HG02981 (cell line): ENCODE results near the gene SPINDOC.
"Not testable (repeated sequence)": the region's sequence is repeated elsewhere in the genome, so short reads cannot be mapped to it uniquely, and the experiment has no call there.

Experiments
- ATAC-seq: cut with Tn5 transposase; IDR thresholded peaks from one replicate; pipeline ENCODE4 v1.9.1; 2021; ENCODE audit warnings: mild to moderate bottlenecking, moderate library complexity; ENCODE audit not compliant: unreplicated experiment

The SPINDOC gene

GRCh38 chr11:63813035-63813562 lies at the start of gene SPINDOC:
Gene SPINDOC (plus strand): TSS chr11:63813456. CDS start chr11:63813687, 231 bp downstream.
- ATAC-seq: peak; percentile 78

- ATAC-seq: no peak
Measured at GRCh38 chr11:63763496-63764339, 49.5 kb upstream of the SPINDOC start.

GRCh38 chr11:63764340-63764678 lies 48.9 kb upstream of the SPINDOC start:
- no peak for ATAC-seq

GRCh38 chr11:63764679-63765647 lies 48.3 kb upstream of the SPINDOC start:
- no peak for ATAC-seq

GRCh38 chr11:63765688-63766241 lies 47.5 kb upstream of the SPINDOC start:
- no peak for ATAC-seq

GRCh38 chr11:63766531-63767235 lies 46.6 kb upstream of the SPINDOC start:
- ATAC-seq: no peak

GRCh38 chr11:63767267-63767564 lies 46.0 kb upstream of the SPINDOC start:
- ATAC-seq: no peak

GRCh38 chr11:63767565-63768236 lies 45.6 kb upstream of the SPINDOC start:
- no peak for ATAC-seq

GRCh38 chr11:63768237-63769041 lies 44.8 kb upstream of the SPINDOC start, which contains the start of gene ZFTA:
Gene ZFTA (minus strand): TSS chr11:63768775. CDS start chr11:63768622, 153 bp downstream.
- ATAC-seq: peak; percentile 58

- ATAC-seq: peak; percentile 29
Measured at GRCh38 chr11:63769042-63769713, 44.1 kb upstream of the SPINDOC start.

- ATAC-seq: no peak
Measured at GRCh38 chr11:63769714-63770455, 43.4 kb upstream of the SPINDOC start.

- ATAC-seq: no peak
Measured at GRCh38 chr11:63770763-63771162, 42.5 kb upstream of the SPINDOC start.

- ATAC-seq: not testable (repeated sequence)
Measured at GRCh38 chr11:63771741-63772318, 41.4 kb upstream of the SPINDOC start.

GRCh38 chr11:63775191-63775590 lies 38.1 kb upstream of the SPINDOC start:
- no peak for ATAC-seq

- ATAC-seq: no peak
Measured at GRCh38 chr11:63779039-63779438, 34.2 kb upstream of the SPINDOC start.

GRCh38 chr11:63782749-63783148 lies 30.5 kb upstream of the SPINDOC start:
- ATAC-seq: no peak

- no peak for ATAC-seq
Measured at GRCh38 chr11:63783925-63784592, 29.2 kb upstream of the SPINDOC start.
